ENCODE data around the gene FRYL. TPM values are rescaled to one million over a fixed set of nuclear protein-coding genes. Genes with fewer than 3 reads are reported as not detected.

Gene FRYL
- total RNA-seq, 1 experiment from 2014 or later, result 29.9 TPM

GRCh38 chr4:48546336-48546735, 233.7 kb downstream of the FRYL start:
- Histone ChIP-seq H3K9me3 (ENCODE audit: low read length) (no peaks in the 10 kb centered on the region), H3K36me3 (ENCODE audit: low read depth, low read length) (peaks cover 20% of the 10 kb centered on the region; the same call in 1 of the 2 replicates), H3K4me3 (ENCODE audit: low read length) (no peak overlapping the region), H3K4me1 (ENCODE audit: insufficient read depth, low read length) (no peaks in the 10 kb centered on the region), H3K79me2 (ENCODE audit: low read length) (no peaks in the 10 kb centered on the region), H2AFZ (ENCODE audit: low read length) (no peak overlapping the region), H3K4me2 (ENCODE audit: low read length) (no peak overlapping the region), H3K9ac (ENCODE audit: low read length) (no peak overlapping the region), H3F3A (ENCODE audit: low read length, unreplicated experiment) (no peaks in the 10 kb centered on the region), H3K27ac (ENCODE audit: low read length) (no peak overlapping the region), H3K27me3 (ENCODE audit: low read length) (no peaks in the 10 kb centered on the region), H3K9me2 (replicated peaks; ENCODE audit: low read length) (no peaks in the 10 kb centered on the region), H4K20me1 (ENCODE audit: low read length) (no peaks in the 10 kb centered on the region)
- BruUV-seq (replicated peaks), result no TSS peak
- CTCF ChIA-PET, result interaction anchor here (0.6 kb wide), 2 partner anchors 21 to 100 kb away, joined by 3 read pairs; no protein-coding TSS in a partner anchor
- intact Hi-C loops (cut with micrococcal nuclease), result loop anchor here (1.0 to 5.0 kb wide), 2 partner anchors 99 to 230 kb away; no protein-coding TSS in a partner anchor
- TF ChIP-seq CTCF (conservative IDR thresholded peaks at IDR 0.05; ENCODE audit: low read depth, low read length) (peak; percentile 58), EZH2 (IDR thresholded peaks at IDR 0.05; ENCODE audit: low read length, unreplicated experiment) (no peak)
- POLR2A ChIA-PET (ENCODE audit: unreplicated experiment), result interaction anchor here (0.7 kb wide), 1 partner anchor 25 kb away, joined by 4 read pairs; no protein-coding TSS in a partner anchor
- no peak for ATAC-seq
- peak; percentile 39 for DNase-seq

DNA sequence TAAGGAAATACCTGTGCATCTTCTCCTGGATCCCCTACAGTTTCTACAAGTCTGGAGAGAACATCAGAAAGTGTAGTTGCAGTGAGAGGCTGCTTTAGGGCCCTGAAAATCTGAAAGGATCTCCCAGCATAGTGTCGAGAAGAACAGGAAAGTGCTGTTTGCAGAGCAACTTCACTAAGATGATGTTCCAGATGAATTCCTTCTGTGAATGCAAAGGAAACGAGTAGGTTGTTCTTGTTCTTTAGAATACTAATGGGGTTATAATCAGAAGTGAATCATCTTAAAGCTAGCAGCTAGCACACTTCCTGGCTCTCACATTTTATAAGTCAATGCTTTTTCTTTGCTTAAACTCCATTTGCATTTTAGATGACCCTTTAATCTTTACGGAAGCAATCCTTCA, 236.3 kb downstream of the FRYL start:
- Histone ChIP-seq H3K79me2 (ENCODE audit: low read length) (no peaks in the 10 kb centered on the region), H3K4me3 (ENCODE audit: low read length) (no peak overlapping the region), H2AFZ (ENCODE audit: low read length) (no peak overlapping the region), H3K9ac (ENCODE audit: low read length) (no peak overlapping the region), H3K27me3 (ENCODE audit: low read length) (no peaks in the 10 kb centered on the region), H3K9me3 (ENCODE audit: low read length) (no peaks in the 10 kb centered on the region), H3F3A (ENCODE audit: low read length, unreplicated experiment) (no peaks in the 10 kb centered on the region), H3K27ac (ENCODE audit: low read length) (no peak overlapping the region), H3K9me2 (replicated peaks; ENCODE audit: low read length) (no peaks in the 10 kb centered on the region), H3K36me3 (ENCODE audit: low read depth, low read length) (peaks cover 25% of the 10 kb centered on the region; the same call in 1 of the 2 replicates), H3K4me1 (ENCODE audit: insufficient read depth, low read length) (no peaks in the 10 kb centered on the region), H4K20me1 (ENCODE audit: low read length) (no peaks in the 10 kb centered on the region), H3K4me2 (ENCODE audit: low read length) (no peak overlapping the region)
- BruUV-seq (replicated peaks), result no TSS peak
- no peak for ATAC-seq
- POLR2A ChIA-PET (ENCODE audit: unreplicated experiment), result no interaction called here
- intact Hi-C loops (cut with micrococcal nuclease), result no loop called here
- TF ChIP-seq CTCF (conservative IDR thresholded peaks at IDR 0.05; ENCODE audit: low read depth, low read length) (no peak), EZH2 (IDR thresholded peaks at IDR 0.05; ENCODE audit: low read length, unreplicated experiment) (no peak), EZH2phosphoT487 (IDR thresholded peaks at IDR 0.05; ENCODE audit: borderline replicate concordance, low read length) (no peak)
- DNase-seq, result no peak
- CTCF ChIA-PET, result no interaction called here

GRCh38 chr4:48542888-48543287, 237.2 kb downstream of the FRYL start:
- Histone ChIP-seq H3K27me3 (ENCODE audit: low read length) (no peaks in the 10 kb centered on the region), H3K9me2 (replicated peaks; ENCODE audit: low read length) (no peaks in the 10 kb centered on the region), H3K4me1 (ENCODE audit: insufficient read depth, low read length) (no peaks in the 10 kb centered on the region), H3K27ac (ENCODE audit: low read length) (no peak overlapping the region), H3K4me2 (ENCODE audit: low read length) (no peak overlapping the region), H3K9me3 (ENCODE audit: low read length) (no peaks in the 10 kb centered on the region), H3K79me2 (ENCODE audit: low read length) (no peaks in the 10 kb centered on the region), H4K20me1 (ENCODE audit: low read length) (no peaks in the 10 kb centered on the region), H3F3A (ENCODE audit: low read length, unreplicated experiment) (no peaks in the 10 kb centered on the region), H3K9ac (ENCODE audit: low read length) (no peak overlapping the region), H3K4me3 (ENCODE audit: low read length) (no peak overlapping the region), H2AFZ (ENCODE audit: low read length) (no peak overlapping the region), H3K36me3 (ENCODE audit: low read depth, low read length) (peaks cover 25% of the 10 kb centered on the region; the same call in 1 of the 2 replicates)
- ATAC-seq, result no peak
- intact Hi-C loops (cut with micrococcal nuclease), result no loop called here
- ChIA-PET POLR2A (ENCODE audit: unreplicated experiment) (no interaction called here), CTCF (no interaction called here)
- TF ChIP-seq EZH2phosphoT487 (IDR thresholded peaks at IDR 0.05; ENCODE audit: borderline replicate concordance, low read length) (no peak), CTCF (conservative IDR thresholded peaks at IDR 0.05; ENCODE audit: low read depth, low read length) (no peak), EZH2 (IDR thresholded peaks at IDR 0.05; ENCODE audit: low read length, unreplicated experiment) (no peak)
- no TSS peak for BruUV-seq (replicated peaks)
- DNase-seq, result no peak

Measured in PC-3 (cell line).